ENCODE data around the gene ATRN. TPM values are rescaled to one million over a fixed set of nuclear protein-coding genes. Genes with fewer than 3 reads are reported as not detected.
A peak's percentile ranks its signal among the peaks of the same experiment; 100 is the strongest.
"Not testable (repeated sequence)": the region's sequence is repeated elsewhere in the genome, so short reads cannot be mapped to it uniquely, and the experiment has no call there.

The ATRN gene
- total RNA-seq (10 to 100 TPM; 13.5 to 13.8 TPM), total RNA-seq (31.7 to 41.1 reads per million in 2 donors)

GRCh38 chr20:3470627-3471396, at the start of gene ATRN:
Gene ATRN, plus strand, starts transcription at chr20:3471018. Its CDS starts 90 bp downstream, at chr20:3471108.
- H3K36me3 Mint-ChIP-seq (ENCODE audit: low read depth) = peaks cover 2% of the 10 kb centered on the region

GRCh38 chr20:3421985-3422384, 48.8 kb upstream of the ATRN start:
- Mint-ChIP-seq H3K36me3 (ENCODE audit: low read depth) (peaks cover 3% of the 10 kb centered on the region), H3K4me1 (peaks cover 10% of the 10 kb centered on the region), H3K27me3 (peaks cover 2% of the 10 kb centered on the region), H3K27ac (no peak overlapping the region), H3K4me3 (no peak overlapping the region)
- DNase-seq = no peak
- no peaks in the 10 kb centered on the region for H3K9me3 ChIP-seq (ENCODE audit: control insufficient read depth, low read length, poor library complexity, severe bottlenecking)
- ATAC-seq = no peak

More at GRCh38 chr20:3470627-3471396, at the start of gene ATRN:
- H3K9me3 ChIP-seq (ENCODE audit: control insufficient read depth, low read length, poor library complexity, severe bottlenecking) = no peaks in the 10 kb centered on the region
- Mint-ChIP-seq H3K4me3 (peak within 1 kb of the TSS; percentile 95), H3K27me3 (no peaks in the 10 kb centered on the region), H3K4me1 (peaks cover 34% of the 10 kb centered on the region), H3K27ac (peak within 1 kb of the TSS; percentile 92)
- DNase-seq (peak; percentile 71 to 77 (median 73)), ATAC-seq (peak; percentile 93)

GRCh38 chr20:3423126-3423525, 47.7 kb upstream of the ATRN start:
- Mint-ChIP-seq H3K27me3 (peaks cover 4% of the 10 kb centered on the region), H3K4me3 (no peak overlapping the region), H3K36me3 (ENCODE audit: low read depth) (peaks cover 3% of the 10 kb centered on the region), H3K4me1 (peaks cover 10% of the 10 kb centered on the region), H3K27ac (no peak overlapping the region)
- DNase-seq = no peak
- no peak for ATAC-seq
- no peaks in the 10 kb centered on the region for H3K9me3 ChIP-seq (ENCODE audit: control insufficient read depth, low read length, poor library complexity, severe bottlenecking)

DNA sequence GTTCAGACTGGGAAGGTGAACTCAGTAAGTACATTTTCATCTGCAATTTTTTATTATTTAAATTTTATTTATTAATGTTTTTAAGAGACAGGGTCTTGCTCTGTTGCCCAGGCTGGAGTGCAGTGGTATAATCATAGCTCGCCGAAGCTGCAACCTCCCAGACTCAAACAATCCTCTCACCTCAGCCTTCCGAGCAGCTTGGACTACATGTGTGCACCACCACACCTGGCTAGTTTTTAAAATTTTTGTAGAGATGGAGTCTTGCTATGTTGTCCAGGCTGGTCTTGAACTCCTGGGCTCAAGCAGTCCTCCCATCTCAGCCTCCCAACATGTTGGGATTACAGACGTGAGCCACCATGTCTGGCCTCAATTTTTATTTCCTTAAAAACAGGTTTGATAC, 44.1 kb upstream of the ATRN start:
- ATAC-seq; H3K4me3 Mint-ChIP-seq; H3K9me3 ChIP-seq (ENCODE audit: control insufficient read depth, low read length, poor library complexity, severe bottlenecking); H3K4me1 Mint-ChIP-seq; H3K27ac Mint-ChIP-seq; DNase-seq; H3K36me3 Mint-ChIP-seq (ENCODE audit: low read depth): not testable (repeated sequence)
- peaks cover 17% of the 10 kb centered on the region for H3K27me3 Mint-ChIP-seq

GRCh38 chr20:3430376-3431069, 40.3 kb upstream of the ATRN start:
- H3K36me3 Mint-ChIP-seq (ENCODE audit: low read depth) = no peaks in the 10 kb centered on the region
- no peak overlapping the region for H3K27ac Mint-ChIP-seq
- DNase-seq = no peak
- peak; percentile 21 for ATAC-seq
- H3K4me3 Mint-ChIP-seq = no peak overlapping the region
- peaks cover 2% of the 10 kb centered on the region for H3K4me1 Mint-ChIP-seq
- H3K27me3 Mint-ChIP-seq = peaks cover 17% of the 10 kb centered on the region
- H3K9me3 ChIP-seq (ENCODE audit: control insufficient read depth, low read length, poor library complexity, severe bottlenecking) = no peaks in the 10 kb centered on the region

DNA sequence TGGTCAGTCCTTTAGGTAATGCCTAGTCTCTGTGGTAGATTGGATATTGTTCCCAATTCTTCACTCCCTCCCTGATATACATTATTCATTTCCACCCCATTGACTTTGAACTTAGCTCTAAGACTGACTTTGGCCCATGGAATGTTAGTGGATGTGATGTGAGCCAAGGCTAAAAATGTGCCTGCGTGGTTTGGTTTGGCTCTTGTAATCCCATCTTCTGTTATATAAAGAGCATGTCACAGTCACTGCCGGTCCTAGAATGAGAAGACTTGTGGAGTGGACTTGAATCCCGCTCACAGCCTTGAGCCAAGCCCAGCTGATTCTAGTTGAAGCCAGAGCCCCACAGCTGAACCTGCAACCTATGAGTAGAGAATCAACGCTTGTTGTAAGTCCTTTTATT, 39.7 kb upstream of the ATRN start:
- H3K27me3 Mint-ChIP-seq = peaks cover 17% of the 10 kb centered on the region
- ATAC-seq (no peak), DNase-seq (no peak)
- H3K4me3 Mint-ChIP-seq = no peak overlapping the region
- H3K36me3 Mint-ChIP-seq (ENCODE audit: low read depth) = peaks cover under 1% of the 10 kb centered on the region
- peaks cover 2% of the 10 kb centered on the region for H3K4me1 Mint-ChIP-seq
- H3K27ac Mint-ChIP-seq = no peak overlapping the region
- no peaks in the 10 kb centered on the region for H3K9me3 ChIP-seq (ENCODE audit: control insufficient read depth, low read length, poor library complexity, severe bottlenecking)

DNA sequence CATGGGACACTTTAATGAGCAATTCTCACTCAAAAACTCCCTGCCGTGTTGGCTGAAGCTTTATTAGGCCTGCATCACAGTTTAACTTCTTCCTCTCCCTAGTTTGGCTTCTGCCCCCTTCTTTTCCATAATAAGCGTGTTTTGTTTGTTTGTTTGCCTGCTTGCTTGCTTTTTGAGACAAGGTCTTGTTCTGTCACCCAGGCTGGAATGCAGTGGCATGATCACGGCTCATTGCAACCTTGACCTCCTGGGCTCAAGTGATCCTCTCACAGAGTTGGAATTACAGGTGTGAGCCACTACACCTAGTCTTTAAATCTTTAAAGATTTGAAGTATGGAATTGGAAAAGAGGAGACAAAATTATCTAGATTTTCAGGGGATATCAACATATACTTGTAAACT, 38.0 kb upstream of the ATRN start:
- H3K9me3 ChIP-seq (ENCODE audit: control insufficient read depth, low read length, poor library complexity, severe bottlenecking) = no peaks in the 10 kb centered on the region
- ATAC-seq (no peak), DNase-seq (no peak)
- Mint-ChIP-seq H3K27me3 (peaks cover 13% of the 10 kb centered on the region), H3K27ac (no peak overlapping the region), H3K4me3 (no peak overlapping the region), H3K4me1 (peaks cover 2% of the 10 kb centered on the region), H3K36me3 (ENCODE audit: low read depth) (peaks cover 3% of the 10 kb centered on the region)

DNA sequence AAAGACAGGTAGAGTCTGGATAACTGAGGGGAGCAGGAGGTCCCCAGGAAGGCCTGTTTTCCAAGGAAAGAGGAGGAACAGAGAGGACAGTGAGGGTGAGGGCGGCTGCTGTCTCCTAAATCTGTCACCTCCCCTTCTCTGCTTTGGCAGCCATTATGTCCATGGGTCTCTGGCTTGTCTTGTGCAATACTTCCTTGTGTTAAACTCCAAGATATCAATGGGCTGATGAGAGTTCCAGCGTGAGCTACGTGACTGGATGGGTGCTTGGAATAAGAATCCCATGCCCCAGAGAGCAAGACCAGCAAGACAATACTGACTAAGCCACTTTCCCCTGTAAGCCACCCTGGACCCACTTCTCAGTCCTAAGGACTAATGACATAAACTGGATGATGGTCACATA, 37.1 kb upstream of the ATRN start:
- Mint-ChIP-seq H3K4me1 (peaks cover 2% of the 10 kb centered on the region), H3K27ac (no peak overlapping the region), H3K36me3 (ENCODE audit: low read depth) (peaks cover 3% of the 10 kb centered on the region), H3K27me3 (peaks cover 21% of the 10 kb centered on the region), H3K4me3 (no peak overlapping the region)
- DNase-seq (no peak), ATAC-seq (no peak)
- H3K9me3 ChIP-seq (ENCODE audit: control insufficient read depth, low read length, poor library complexity, severe bottlenecking) = no peaks in the 10 kb centered on the region

DNA sequence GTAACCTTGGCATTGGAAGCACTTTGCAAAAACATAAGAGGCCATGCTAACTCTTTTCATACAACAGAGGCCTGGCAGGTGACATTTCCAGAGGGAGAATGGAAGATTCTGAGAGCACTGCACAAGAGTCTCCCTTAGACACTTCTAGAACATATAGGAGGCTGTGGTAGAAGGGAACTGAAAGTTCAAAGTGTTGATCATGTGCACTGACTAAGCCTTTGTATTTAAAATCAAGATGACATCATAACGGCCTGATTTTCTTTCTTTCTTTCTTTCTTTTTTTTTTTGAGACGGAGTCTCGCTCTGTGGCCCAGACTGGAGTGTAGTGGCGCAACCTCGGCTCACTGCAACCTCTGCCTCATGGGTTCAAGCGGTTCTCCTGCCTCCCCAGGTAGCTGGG, 36.6 kb upstream of the ATRN start:
- Mint-ChIP-seq H3K4me1 (peaks cover 2% of the 10 kb centered on the region), H3K27me3 (peaks cover 23% of the 10 kb centered on the region), H3K4me3 (no peak overlapping the region), H3K36me3 (ENCODE audit: low read depth) (peaks cover 3% of the 10 kb centered on the region), H3K27ac (no peak overlapping the region)
- no peak for DNase-seq
- no peak for ATAC-seq
- H3K9me3 ChIP-seq (ENCODE audit: control insufficient read depth, low read length, poor library complexity, severe bottlenecking) = no peaks in the 10 kb centered on the region

DNA sequence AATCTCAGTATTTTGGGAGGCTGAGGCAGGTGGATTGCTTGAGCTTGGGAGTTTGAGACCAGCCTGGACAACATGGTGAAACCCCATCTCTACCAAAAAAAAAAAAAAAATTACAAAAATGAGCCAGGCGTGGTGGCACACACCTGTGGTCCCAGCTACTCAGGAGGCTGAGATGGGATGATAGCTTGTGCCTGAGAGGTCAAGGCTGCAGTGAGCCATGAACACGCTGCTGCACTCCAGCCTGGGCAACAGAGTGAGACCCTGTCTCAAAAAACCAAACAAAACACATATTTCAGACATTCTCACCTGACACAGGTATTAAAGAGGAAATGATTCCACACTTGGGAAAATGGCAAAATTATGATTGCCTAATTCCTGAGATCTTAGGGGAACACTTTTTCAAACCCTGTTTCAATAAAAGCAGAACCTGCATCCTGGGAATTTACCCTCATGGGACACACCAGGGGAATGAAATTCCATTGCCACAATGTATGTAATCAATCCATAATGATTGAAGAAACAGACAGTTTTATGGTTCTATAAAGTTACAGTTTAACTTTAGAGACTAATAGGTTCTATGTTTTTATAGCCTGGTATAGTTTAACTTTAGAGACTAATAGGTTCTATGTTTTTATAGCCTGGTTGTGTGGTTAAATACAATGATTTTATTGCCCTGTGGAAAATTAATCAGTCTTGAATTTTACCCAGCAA, 33.8 kb upstream of the ATRN start:
- no peak overlapping the region for H3K27ac Mint-ChIP-seq
- no peaks in the 10 kb centered on the region for H3K4me1 Mint-ChIP-seq
- peaks cover 18% of the 10 kb centered on the region for H3K27me3 Mint-ChIP-seq
- H3K4me3 Mint-ChIP-seq = no peak overlapping the region
- H3K36me3 Mint-ChIP-seq (ENCODE audit: low read depth) = peaks cover 3% of the 10 kb centered on the region
- no peak for DNase-seq
- ATAC-seq = no peak
- H3K9me3 ChIP-seq (ENCODE audit: control insufficient read depth, low read length, poor library complexity, severe bottlenecking) = no peaks in the 10 kb centered on the region

- H3K27ac Mint-ChIP-seq = no peak overlapping the region
These were observed 24.0 kb upstream of the ATRN start for GRCh38 chr20:3446779-3447178.

GRCh38 chr20:3447321-3447720, 23.5 kb upstream of the ATRN start:
- no peaks in the 10 kb centered on the region for H3K36me3 Mint-ChIP-seq (ENCODE audit: low read depth)
- no peaks in the 10 kb centered on the region for H3K9me3 ChIP-seq (ENCODE audit: control insufficient read depth, low read length, poor library complexity, severe bottlenecking)
- no peak overlapping the region for H3K4me3 Mint-ChIP-seq
- no peaks in the 10 kb centered on the region for H3K4me1 Mint-ChIP-seq
- no peak for DNase-seq
- peaks cover 17% of the 10 kb centered on the region for H3K27me3 Mint-ChIP-seq
- no peak overlapping the region for H3K27ac Mint-ChIP-seq
- ATAC-seq = no peak

More at GRCh38 chr20:3446779-3447178, 24.0 kb upstream of the ATRN start:
- DNase-seq (no peak), ATAC-seq (no peak)
- Mint-ChIP-seq H3K4me3 (no peak overlapping the region), H3K27me3 (peaks cover 12% of the 10 kb centered on the region), H3K36me3 (ENCODE audit: low read depth) (no peaks in the 10 kb centered on the region), H3K4me1 (no peaks in the 10 kb centered on the region)
- no peaks in the 10 kb centered on the region for H3K9me3 ChIP-seq (ENCODE audit: control insufficient read depth, low read length, poor library complexity, severe bottlenecking)

DNA sequence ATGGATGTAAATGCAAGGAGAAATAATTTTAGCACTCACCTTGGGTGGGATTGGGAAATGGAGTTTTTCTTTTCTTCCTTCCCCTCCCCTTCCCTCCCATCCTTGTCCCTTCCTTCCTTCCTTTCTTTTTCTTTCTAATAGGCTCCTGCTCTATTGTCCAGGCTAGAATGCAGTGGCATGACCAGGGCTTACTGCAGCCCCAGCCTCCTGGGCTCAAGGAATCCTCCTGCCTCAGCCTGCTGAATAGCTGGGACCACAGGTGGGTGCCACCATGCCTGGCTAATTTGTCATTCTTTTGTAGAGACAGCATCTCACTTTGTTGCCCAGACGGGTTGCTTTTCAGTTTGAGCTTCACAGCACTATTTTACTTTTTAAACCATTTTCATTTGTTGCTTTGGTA, 21.5 kb upstream of the ATRN start:
- no peaks in the 10 kb centered on the region for H3K4me1 Mint-ChIP-seq
- no peaks in the 10 kb centered on the region for H3K9me3 ChIP-seq (ENCODE audit: control insufficient read depth, low read length, poor library complexity, severe bottlenecking)
- no peak overlapping the region for H3K27ac Mint-ChIP-seq
- H3K27me3 Mint-ChIP-seq = peaks cover 30% of the 10 kb centered on the region
- no peak for ATAC-seq
- no peak for DNase-seq
- no peaks in the 10 kb centered on the region for H3K36me3 Mint-ChIP-seq (ENCODE audit: low read depth)
- no peak overlapping the region for H3K4me3 Mint-ChIP-seq
